T47D (cell line): ENCODE results near the gene NLGN3.

ENCODE experiments used
- DNase-seq, 2 experiments: peaks; one replicate each; pipeline versions ENCODE4 v3.0.0 to v3.0.0-alpha.2; 2011 to 2012; ENCODE audit warnings: low read depth in 1 of 2, low spot score in 1 of 2
- JUND ChIP-seq: IDR thresholded peaks from 2 replicates; pipeline ENCODE4 v1.6.1; 2012; ENCODE audit warnings: low read depth
- in situ Hi-C: cut with HindIII; loops from 2 replicates; pipeline ENCODE4 v1.10.0; 2016; ENCODE audit warnings: low sequenced_read_pairs, low pct_unique_long_range_greater_than_20kb

Gene NLGN3

DNA sequence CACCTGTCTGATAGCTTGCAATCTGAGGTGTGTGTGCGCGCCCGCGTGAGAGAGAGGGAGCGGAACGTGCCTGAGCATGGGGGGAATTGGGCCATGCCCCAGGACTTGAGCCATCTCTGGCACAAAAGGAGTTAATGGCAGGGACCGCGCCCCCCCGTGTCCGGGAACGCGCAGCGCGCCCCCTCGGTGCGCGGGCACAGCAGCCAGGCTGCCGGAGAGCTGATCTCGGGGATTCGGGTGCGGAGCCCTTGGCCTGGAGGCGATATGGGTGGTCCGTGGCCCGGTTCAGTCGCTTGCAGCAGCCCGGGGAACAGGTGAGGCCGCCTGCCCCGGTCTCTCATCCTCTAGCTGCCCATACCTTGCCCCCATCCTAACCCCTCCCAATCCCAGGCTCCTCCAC is at the start of gene NLGN3:
Gene NLGN3, plus strand, starts transcription at position 191 of the 400 bp plus-strand sequence. CDS start 2,909 bp downstream, outside the sequence.
- in situ Hi-C loops, result no loop called here
- DNase-seq, result no peak
- no peak for TF ChIP-seq JUND

DNA sequence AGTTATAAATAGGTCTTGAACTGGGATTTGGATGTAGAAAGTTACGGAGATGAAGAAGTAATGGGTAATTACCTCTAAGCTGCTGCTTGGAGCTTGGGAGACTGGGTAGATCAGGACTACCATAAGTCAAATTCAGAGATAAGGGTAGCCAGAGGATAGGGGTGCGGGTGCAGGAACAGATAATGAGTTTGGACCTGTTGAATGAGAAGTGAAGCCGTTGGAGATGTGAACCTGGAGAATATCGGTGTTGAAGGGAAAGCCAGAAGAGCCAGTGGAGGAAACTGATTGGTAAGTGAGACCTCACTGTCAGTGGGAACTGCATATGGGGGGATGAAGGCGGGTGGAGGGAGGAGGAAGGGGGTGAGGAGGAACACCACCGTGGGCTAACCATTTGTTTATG is 49.6 kb upstream of the NLGN3 start:
- TF ChIP-seq JUND, result no peak
- no peak for DNase-seq
- in situ Hi-C loops, result no loop called here

DNA sequence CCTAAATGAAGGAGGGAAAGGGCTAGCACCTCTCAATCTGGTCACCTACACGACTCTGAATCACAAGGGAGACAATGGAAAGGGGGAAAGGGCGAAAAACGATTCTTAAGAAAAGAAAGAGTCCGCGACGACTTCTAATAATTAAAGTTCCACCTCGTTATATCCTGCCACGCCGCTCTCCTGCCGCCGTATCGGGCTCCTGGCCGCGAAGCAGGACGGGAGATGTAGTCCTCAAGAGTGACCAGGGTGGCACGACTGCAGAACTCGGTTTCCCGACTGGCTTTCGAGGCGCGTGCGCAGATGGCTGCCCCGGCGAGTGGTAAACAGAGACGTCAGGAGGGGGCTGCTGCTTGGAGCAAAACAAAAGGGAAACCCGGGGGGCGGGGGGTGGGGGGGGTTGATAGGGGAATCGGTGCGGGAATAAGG is 49.1 kb upstream of the NLGN3 start, which contains the start of gene FOXO4:
Gene FOXO4, plus strand, starts transcription at position 297 of the 426 bp plus-strand sequence. CDS start 678 bp downstream, outside the sequence.
- DNase-seq, result peak; percentile 63 to 82
- TF ChIP-seq JUND, result no peak
- in situ Hi-C loops, result no loop called here

DNA sequence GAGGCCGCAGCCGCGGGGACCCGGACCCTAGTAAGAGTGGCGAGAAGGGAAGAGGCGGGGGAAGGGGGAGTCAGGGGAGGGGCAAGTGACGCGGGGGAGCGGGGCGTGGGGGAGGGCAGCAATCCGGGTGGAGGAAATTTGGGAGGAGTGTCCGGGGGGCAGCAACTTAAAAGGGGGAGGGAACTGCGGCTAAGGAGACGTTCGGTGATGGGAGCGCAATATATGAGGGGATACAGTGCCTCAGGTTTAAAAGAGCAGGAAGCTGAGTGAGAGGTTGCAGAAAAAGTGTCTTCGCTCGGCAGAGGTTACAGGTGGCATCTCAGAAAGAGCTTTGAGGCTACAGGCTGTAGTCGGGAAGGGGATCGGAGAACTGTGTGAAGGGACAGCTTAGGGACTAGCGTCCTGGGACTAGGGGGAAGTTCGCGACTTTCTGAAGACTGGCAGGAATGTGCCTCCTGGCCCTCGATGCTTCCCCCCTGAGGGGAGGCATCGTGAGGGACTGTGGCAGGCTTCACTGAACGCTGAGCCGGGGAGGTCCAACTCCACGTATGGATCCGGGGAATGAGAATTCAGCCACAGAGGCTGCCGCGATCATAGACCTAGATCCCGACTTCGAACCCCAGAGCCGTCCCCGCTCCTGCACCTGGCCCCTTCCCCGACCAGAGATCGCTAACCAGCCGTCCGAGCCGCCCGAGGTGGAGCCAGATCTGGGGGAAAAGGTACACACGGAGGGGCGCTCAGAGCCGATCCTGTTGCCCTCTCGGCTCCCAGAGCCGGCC is 48.5 kb upstream of the NLGN3 start:
- DNase-seq, result peak in 1 of 2 experiments; percentile 22
- TF ChIP-seq JUND, result no peak
- in situ Hi-C loops, result no loop called here

DNA sequence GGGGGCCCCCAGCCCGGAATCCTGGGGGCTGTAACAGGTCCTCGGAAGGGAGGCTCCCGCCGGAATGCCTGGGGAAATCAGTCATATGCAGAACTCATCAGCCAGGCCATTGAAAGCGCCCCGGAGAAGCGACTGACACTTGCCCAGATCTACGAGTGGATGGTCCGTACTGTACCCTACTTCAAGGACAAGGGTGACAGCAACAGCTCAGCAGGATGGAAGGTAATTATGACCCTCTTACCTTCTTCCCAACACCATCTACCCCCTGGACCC is 47.9 kb upstream of the NLGN3 start:
- in situ Hi-C loops, result no loop called here
- no peak for DNase-seq
- TF ChIP-seq JUND, result no peak

DNA sequence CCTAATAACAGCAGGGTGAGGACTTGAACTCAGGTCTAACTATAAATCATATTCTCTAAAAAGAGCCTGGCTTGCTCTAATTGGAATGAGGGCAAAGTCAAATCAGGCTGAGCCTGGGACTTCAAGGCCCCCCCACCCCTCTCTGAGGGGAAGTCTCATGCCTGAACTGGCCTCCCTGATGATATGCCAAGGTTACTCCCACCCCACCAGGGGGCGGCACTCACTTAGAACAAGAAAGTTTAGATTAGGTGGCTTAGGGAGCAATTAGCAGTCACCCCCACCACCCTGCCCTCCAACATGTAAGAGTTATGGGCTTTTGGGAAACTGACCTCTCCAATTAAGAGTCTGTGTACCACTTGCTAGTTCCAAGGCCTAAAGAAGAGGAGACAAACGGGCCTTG is 46.3 kb upstream of the NLGN3 start:
- peak in 1 of 2 experiments; percentile 31 for DNase-seq
- TF ChIP-seq JUND, result no peak
- in situ Hi-C loops, result no loop called here

DNA sequence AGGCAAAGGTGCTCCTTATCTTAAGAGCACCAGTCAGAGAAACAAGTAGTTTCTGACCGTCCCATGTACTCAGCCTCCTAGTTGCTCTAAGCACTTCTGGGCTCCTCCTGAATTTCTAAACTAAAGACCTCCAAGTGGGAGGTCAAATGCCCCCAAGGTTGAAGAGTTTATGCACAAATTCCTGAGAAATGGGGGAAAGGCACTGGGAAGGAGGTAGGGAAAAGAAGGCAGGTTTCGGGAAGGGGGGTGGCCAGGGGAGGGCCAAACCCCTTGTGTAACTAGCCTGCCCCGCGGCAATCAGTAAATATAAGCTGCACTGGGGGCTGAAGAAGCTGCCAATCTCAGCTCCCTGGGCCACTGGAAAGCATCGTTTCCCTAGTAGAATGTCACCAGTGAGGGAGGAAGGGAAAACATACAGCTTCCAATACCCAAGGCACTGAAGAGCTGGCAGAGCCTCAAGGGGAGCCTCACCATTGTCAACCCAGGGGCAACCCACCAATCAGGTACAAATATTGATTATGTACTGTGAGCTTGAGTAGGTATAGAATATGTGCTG is 45.6 kb upstream of the NLGN3 start:
- no peak for DNase-seq
- TF ChIP-seq JUND, result no peak
- in situ Hi-C loops, result no loop called here

DNA sequence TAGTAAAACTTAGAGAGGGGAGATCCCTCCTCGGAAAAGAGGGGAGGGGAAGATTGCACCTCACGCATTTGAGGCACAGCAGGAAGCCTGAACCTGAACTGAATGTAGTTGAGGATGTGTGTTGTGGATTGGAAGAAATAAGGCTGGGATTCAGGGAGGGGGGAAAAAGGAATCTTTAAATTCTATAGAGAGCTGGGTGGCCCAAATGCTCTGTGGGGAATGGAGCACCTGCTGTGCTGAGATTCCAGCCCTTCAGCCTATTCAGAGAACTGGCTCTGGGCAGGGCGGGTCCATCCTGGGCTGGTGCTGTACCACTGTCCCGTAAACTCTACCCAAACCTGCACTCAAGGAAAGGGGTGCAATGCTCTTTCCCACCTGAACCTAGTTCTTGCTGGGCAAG is 44.9 kb upstream of the NLGN3 start:
- no peak for TF ChIP-seq JUND
- in situ Hi-C loops, result no loop called here
- DNase-seq, result no peak

DNA sequence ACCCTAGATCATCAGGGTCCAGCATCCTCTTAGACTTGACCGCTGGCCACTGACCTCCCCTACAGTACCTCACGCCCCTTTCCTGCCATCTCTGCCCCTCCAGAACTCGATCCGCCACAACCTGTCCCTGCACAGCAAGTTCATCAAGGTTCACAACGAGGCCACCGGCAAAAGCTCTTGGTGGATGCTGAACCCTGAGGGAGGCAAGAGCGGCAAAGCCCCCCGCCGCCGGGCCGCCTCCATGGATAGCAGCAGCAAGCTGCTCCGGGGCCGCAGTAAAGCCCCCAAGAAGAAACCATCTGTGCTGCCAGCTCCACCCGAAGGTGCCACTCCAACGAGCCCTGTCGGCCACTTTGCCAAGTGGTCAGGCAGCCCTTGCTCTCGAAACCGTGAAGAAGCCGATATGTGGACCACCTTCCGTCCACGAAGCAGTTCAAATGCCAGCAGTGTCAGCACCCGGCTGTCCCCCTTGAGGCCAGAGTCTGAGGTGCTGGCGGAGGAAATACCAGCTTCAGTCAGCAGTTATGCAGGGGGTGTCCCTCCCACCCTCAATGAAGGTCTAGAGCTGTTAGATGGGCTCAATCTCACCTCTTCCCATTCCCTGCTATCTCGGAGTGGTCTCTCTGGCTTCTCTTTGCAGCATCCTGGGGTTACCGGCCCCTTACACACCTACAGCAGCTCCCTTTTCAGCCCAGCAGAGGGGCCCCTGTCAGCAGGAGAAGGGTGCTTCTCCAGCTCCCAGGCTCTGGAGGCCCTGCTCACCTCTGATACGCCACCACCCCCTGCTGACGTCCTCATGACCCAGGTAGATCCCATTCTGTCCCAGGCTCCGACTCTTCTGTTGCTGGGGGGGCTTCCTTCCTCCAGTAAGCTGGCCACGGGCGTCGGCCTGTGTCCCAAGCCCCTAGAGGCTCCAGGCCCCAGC is 43.8 kb upstream of the NLGN3 start:
- no peak for TF ChIP-seq JUND
- no peak for DNase-seq
- in situ Hi-C loops, result no loop called here

DNA sequence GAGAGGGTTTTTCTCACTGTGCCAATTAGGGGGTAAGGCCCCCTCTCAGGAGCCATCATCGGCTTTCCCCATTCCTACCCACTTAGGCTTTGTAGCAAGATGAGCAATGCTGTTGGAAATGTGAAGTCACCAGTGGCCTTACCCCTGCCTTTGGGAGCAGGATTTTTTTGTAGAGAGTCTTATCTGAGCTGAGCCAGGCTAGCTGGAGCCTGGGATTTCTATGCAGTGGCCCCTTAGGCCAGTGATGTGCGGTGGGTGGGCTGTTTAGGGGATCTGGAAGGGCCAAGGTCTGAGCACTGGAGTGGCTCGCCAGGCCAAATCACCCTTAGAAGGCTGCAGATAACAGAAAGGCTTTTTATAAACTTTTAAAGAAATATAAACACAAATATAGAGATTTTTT is 42.3 kb upstream of the NLGN3 start:
- in situ Hi-C loops, result no loop called here
- DNase-seq, result no peak
- TF ChIP-seq JUND, result no peak

DNA sequence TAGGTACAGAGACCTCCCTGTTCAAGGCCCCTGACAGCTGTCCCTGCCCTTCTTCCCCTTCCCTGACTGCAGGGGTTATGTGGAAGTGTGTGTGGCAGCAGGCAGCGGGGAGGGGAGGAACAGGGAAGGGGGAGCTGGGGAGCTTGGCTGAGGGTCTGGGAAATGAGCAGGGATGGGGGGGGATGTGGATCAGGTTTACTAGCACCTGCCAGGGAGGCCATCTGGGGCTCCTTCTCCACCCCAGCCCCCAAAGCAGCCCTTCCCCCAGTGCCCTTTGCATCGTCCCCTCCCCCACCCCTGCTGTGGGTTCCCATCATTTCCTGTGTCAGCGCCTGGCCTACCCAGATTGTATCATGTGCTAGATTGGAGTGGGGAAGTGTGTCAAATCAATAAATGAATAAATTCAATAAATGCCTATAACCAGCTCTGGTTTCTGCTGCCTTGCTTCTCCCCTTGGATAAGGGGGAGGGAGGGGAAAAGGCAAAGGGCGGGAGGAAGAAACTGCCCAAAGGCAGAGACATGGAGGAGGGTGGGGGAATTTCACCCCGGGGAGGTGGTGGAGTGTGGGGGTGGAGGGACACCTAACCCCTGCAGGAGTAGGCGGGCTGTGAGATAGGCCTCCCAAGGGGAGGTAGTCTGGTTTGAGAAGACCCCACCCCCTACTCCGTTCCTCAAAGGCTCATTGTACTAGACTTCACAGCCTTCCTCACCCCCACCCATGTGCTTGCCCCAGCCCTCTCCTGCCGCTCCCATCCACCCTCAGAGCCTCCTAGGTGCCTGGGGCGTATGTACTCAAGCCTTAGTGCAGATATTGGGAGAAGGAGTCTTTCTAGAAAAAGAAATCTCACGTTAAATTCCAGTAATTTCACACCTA is 41.3 kb upstream of the NLGN3 start:
- TF ChIP-seq JUND, result no peak
- no peak for DNase-seq
- in situ Hi-C loops, result no loop called here

DNA sequence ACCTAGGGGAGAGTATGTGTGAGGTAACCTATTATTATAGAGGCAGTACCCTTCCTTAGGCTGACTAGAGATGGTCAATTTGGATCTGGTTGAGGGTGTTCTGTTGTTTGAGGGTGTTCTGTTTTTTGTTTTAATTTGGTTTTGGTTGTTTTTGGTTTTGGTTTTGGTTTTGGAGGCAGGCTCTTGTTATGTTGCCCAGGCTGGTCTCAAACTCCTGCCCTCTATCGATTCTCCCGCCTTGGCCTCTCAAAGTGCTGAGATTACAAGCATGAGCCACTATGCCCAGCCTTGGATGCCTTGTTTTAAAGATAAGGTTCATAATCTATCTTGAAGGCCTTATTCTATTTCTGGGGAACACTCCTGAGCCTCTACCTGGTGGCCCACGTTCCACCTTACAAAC is 39.0 kb upstream of the NLGN3 start:
- TF ChIP-seq JUND, result no peak
- no peak for DNase-seq
- in situ Hi-C loops, result no loop called here
